PC-9 (cell line): ENCODE data around the gene LRRK1.

Experiments used
- EZH2 ChIP-seq: fragments of 200-600 bp; sonication (generic); IDR thresholded peaks from 2 replicates; pipeline ENCODE4 v1.8.0; 2017; ENCODE audit warnings: antibody characterized with exemption, low read depth
- TF ChIP-seq, protein P1 (sequence below): fragments of 200-600 bp; sonication (generic); conservative IDR thresholded peaks from 2 replicates; pipeline ENCODE4 v1.6.1; 2017; ENCODE audit warnings: mixed run types, antibody characterized with exemption, mild to moderate bottlenecking, moderate library complexity

DNA sequence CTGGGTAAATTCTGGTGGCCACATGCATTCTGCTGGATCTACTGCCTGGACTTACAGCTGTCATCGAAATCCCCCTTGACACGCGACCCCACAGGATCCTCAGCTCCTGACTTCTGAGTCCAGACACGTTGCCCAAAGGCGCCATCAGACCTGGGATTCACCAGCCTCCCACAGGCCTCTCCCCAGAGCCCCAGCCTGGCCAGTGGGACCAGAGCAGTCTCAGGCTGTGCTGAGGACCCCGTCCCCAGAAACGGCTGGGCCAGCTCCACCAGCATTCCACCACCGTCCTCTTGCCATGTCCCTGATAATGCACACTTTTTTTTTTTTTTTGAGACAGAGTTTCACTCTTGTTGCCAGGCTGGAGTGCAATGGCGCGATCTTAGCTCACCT, 166.1 kb downstream of the LRRK1 start:
- TF ChIP-seq EZH2, result no peak
- TF ChIP-seq, protein P1, sequence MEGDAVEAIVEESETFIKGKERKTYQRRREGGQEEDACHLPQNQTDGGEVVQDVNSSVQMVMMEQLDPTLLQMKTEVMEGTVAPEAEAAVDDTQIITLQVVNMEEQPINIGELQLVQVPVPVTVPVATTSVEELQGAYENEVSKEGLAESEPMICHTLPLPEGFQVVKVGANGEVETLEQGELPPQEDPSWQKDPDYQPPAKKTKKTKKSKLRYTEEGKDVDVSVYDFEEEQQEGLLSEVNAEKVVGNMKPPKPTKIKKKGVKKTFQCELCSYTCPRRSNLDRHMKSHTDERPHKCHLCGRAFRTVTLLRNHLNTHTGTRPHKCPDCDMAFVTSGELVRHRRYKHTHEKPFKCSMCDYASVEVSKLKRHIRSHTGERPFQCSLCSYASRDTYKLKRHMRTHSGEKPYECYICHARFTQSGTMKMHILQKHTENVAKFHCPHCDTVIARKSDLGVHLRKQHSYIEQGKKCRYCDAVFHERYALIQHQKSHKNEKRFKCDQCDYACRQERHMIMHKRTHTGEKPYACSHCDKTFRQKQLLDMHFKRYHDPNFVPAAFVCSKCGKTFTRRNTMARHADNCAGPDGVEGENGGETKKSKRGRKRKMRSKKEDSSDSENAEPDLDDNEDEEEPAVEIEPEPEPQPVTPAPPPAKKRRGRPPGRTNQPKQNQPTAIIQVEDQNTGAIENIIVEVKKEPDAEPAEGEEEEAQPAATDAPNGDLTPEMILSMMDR, result no peak
